Activated CD8-positive, alpha-beta T cell treated with anti-CD3 and anti-CD28 coated beads for 36 hours (primary cell): ENCODE results near the gene ARL10. TPM values are rescaled to one million over a fixed set of nuclear protein-coding genes. Genes with fewer than 3 reads are reported as not detected.

Experiments used
- ATAC-seq: fragments of 200-7000 bp; cut with Tn5 transposase; one replicate; pipeline ENCODE4 v1.10.0; 2021; ENCODE audit warnings: mild to moderate bottlenecking, moderate library complexity
- CTCF ChIA-PET: fragments of 350-600 bp; sonication (Branson Sonifier 250); formaldehyde crosslinking; loops from one replicate; lab custom pipeline; 2021; ENCODE audit warnings: antibody characterized with exemption; lab: Charles Lee
- POLR2A ChIA-PET: fragments of 350-600 bp; sonication (Branson Sonifier 250); formaldehyde crosslinking; loops from one replicate; lab custom pipeline; 2021; ENCODE audit warnings: antibody characterized with exemption; lab: Charles Lee
- DNase-seq: peaks from one replicate; pipeline ENCODE4 v3.0.0-alpha.2; 2020
- H3K27ac Mint-ChIP-seq: one replicate; pipeline ENCODE4 v1.8.0; 2021; ENCODE audit warnings: mild to moderate bottlenecking, mixed read lengths
- H3K27me3 Mint-ChIP-seq: one replicate; pipeline ENCODE4 v1.8.0; 2021; ENCODE audit warnings: mixed read lengths
- H3K36me3 Mint-ChIP-seq: one replicate; pipeline ENCODE4 v1.8.0; 2021; ENCODE audit warnings: low read depth, mixed read lengths
- H3K4me1 Mint-ChIP-seq: one replicate; pipeline ENCODE4 v1.8.0; 2021; ENCODE audit warnings: low read depth, mixed read lengths
- H3K4me3 Mint-ChIP-seq: one replicate; pipeline ENCODE4 v1.8.0; 2021; ENCODE audit warnings: mild to moderate bottlenecking, moderate library complexity, mixed read lengths
- H3K9me3 Mint-ChIP-seq: one replicate; pipeline ENCODE4 v1.8.0; 2021; ENCODE audit warnings: mixed read lengths
- intact Hi-C: fragments of 100-400 bp; cut with micrococcal nuclease; formaldehyde crosslinking; loops from one replicate; pipeline ENCODE4 v1.10.0; 2022
- total RNA-seq, 2 experiments: library from RNA; stranded (reverse); gene quantifications; one replicate each; pipeline ENCODE4 v1.2.3, GENCODE V29; 2021
- TF ChIP-seq, protein P1 (sequence below): fragments of 200-600 bp; IDR thresholded peaks from one replicate; pipeline ENCODE4 v1.8.0; 2022; ENCODE audit warnings: antibody characterized with exemption, mild to moderate bottlenecking

ARL10 gene
- total RNA-seq, 2 experiments from 2014 or later, result 15.6 to 17.0 TPM

- intact Hi-C loops, result no loop called here
- Mint-ChIP-seq H3K27ac (no peak overlapping the region), H3K27me3 (no peaks in the 10 kb centered on the region), H3K9me3 (no peaks in the 10 kb centered on the region), H3K4me1 (peaks cover 34% of the 10 kb centered on the region), H3K4me3 (no peak overlapping the region), H3K36me3 (peaks cover 7% of the 10 kb centered on the region)
- TF ChIP-seq, protein P1, sequence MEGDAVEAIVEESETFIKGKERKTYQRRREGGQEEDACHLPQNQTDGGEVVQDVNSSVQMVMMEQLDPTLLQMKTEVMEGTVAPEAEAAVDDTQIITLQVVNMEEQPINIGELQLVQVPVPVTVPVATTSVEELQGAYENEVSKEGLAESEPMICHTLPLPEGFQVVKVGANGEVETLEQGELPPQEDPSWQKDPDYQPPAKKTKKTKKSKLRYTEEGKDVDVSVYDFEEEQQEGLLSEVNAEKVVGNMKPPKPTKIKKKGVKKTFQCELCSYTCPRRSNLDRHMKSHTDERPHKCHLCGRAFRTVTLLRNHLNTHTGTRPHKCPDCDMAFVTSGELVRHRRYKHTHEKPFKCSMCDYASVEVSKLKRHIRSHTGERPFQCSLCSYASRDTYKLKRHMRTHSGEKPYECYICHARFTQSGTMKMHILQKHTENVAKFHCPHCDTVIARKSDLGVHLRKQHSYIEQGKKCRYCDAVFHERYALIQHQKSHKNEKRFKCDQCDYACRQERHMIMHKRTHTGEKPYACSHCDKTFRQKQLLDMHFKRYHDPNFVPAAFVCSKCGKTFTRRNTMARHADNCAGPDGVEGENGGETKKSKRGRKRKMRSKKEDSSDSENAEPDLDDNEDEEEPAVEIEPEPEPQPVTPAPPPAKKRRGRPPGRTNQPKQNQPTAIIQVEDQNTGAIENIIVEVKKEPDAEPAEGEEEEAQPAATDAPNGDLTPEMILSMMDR, result no peak
- ATAC-seq, result no peak
- POLR2A ChIA-PET, result no interaction called here
- CTCF ChIA-PET, result no interaction called here
- DNase-seq, result no peak
These were observed 45.3 kb downstream of the ARL10 start for GRCh38 chr5:176410486-176411180.

DNA sequence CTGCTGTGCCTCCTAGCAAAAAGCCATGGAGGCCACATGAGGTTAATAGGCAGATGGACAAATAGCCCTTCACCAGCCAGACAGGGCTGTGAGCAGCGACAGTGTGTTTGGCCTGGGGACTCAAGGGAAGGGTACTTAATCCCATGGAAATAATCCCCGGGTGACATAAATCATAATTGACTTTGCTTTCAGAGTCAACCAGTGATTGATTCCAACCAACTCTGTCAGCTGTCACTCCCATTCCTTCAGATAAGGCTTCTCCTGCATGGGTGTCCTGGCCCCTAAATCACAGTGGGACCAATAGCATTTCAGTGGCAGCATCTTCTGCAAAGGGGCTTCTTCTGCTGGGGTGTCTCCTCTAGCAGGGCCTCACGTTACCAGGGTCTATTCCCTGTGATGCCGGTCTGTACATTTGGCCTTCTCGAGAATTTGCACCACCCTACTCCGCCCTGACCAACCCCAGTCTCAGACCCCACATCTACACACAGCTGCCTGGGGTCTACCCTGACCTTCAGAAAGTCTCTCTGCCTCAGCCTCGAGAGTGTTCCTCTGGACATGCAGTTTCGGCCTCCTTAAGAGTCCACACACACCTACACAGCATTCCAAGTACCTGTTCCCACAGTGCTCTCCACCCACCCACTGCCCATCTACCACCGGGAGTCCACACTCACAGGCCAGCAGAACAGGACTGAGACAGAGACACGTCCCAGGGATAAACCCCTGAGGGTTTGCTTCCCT, 47.4 kb downstream of the ARL10 start:
- peaks cover 42% of the 10 kb centered on the region for H3K4me1 Mint-ChIP-seq

GRCh38 chr5:176413255-176413565, 47.9 kb downstream of the ARL10 start:
- CTCF ChIA-PET, result no interaction called here
- no peaks in the 10 kb centered on the region for H3K9me3 Mint-ChIP-seq
- no peaks in the 10 kb centered on the region for H3K27me3 Mint-ChIP-seq
- peaks cover 42% of the 10 kb centered on the region for H3K4me1 Mint-ChIP-seq
- intact Hi-C loops, result no loop called here
- no peak overlapping the region for H3K4me3 Mint-ChIP-seq
- POLR2A ChIA-PET, result interaction anchor here (0.6 to 1.5 kb wide), 2 partner anchors 122 to 353 kb away, joined by 3 to 4 read pairs; no protein-coding TSS in a partner anchor
- peaks cover 5% of the 10 kb centered on the region for H3K36me3 Mint-ChIP-seq
- TF ChIP-seq, protein P1, result no peak
- ATAC-seq (no peak), DNase-seq (no peak)
- H3K27ac Mint-ChIP-seq, result no peak overlapping the region

More for the DNA sequence above, 47.4 kb downstream of the ARL10 start:
- H3K9me3 Mint-ChIP-seq, result no peaks in the 10 kb centered on the region
- H3K36me3 Mint-ChIP-seq, result peaks cover 7% of the 10 kb centered on the region
- H3K27ac Mint-ChIP-seq, result peak overlapping the region; percentile 52
- intact Hi-C loops, result no loop called here
- no peak overlapping the region for H3K4me3 Mint-ChIP-seq
- DNase-seq (no peak), ATAC-seq (no peak)
- no peaks in the 10 kb centered on the region for H3K27me3 Mint-ChIP-seq
- ChIA-PET POLR2A (interaction anchor here (1.5 kb wide), 1 partner anchor 123 kb away, joined by 4 read pairs; no protein-coding TSS in a partner anchor), CTCF (no interaction called here)
- TF ChIP-seq, protein P1, result no peak

GRCh38 chr5:176413709-176414191, 48.5 kb downstream of the ARL10 start:
- Mint-ChIP-seq H3K4me1 (peaks cover 42% of the 10 kb centered on the region), H3K36me3 (peaks cover 5% of the 10 kb centered on the region), H3K9me3 (no peaks in the 10 kb centered on the region), H3K27ac (no peak overlapping the region), H3K27me3 (no peaks in the 10 kb centered on the region), H3K4me3 (no peak overlapping the region)
- DNase-seq (no peak), ATAC-seq (no peak)
- intact Hi-C loops, result no loop called here
- POLR2A ChIA-PET, result interaction anchor here (0.6 to 1.5 kb wide), 2 partner anchors 122 to 352 kb away, joined by 3 to 4 read pairs; no protein-coding TSS in a partner anchor
- TF ChIP-seq, protein P1, result no peak
- CTCF ChIA-PET, result no interaction called here
